A549 (cell line): ENCODE data around the gene NEK9.

ENCODE experiments used
- CHD2 ChIP-seq: fragments of 150-350 bp; IDR thresholded peaks from 2 replicates; pipeline ENCODE4 v1.6.1; 2014; ENCODE audit warnings: low read length; ENCODE audit not compliant: partially characterized antibody
- EHMT2 ChIP-seq: fragments of 200-600 bp; sonication (generic); IDR thresholded peaks from 2 replicates; pipeline ENCODE4 v1.6.1; 2016; ENCODE audit warnings: antibody characterized with exemption, low read depth, mild to moderate bottlenecking, moderate library complexity
- HDAC2 ChIP-seq: fragments of 200-600 bp; sonication (generic); IDR thresholded peaks from 2 replicates; pipeline ENCODE4 v1.6.1; 2016
- JUNB ChIP-seq: fragments of >200 bp; sonication (Bioruptor Twin); formaldehyde crosslinking; IDR thresholded peaks from 2 replicates; pipeline ENCODE4 v1.6.1; 2016
- KDM1A ChIP-seq: fragments of 200-600 bp; sonication (generic); IDR thresholded peaks from 2 replicates; pipeline ENCODE4 v1.6.1; 2016; ENCODE audit warnings: low read depth, mild to moderate bottlenecking
- PHF8 ChIP-seq: fragments of 200-600 bp; sonication (generic); IDR thresholded peaks from 2 replicates; pipeline ENCODE4 v1.6.1; 2016; ENCODE audit warnings: low read depth, mild to moderate bottlenecking, antibody characterized with exemption, moderate library complexity, borderline replicate concordance
- POLR2A ChIP-seq: IDR thresholded peaks from 2 replicates; pipeline ENCODE4 v1.6.1; 2012; ENCODE audit warnings: mild to moderate bottlenecking, low read length
- POLR2AphosphoS2 ChIP-seq: conservative IDR thresholded peaks from 2 replicates; pipeline ENCODE4 v1.6.1; 2012; ENCODE audit warnings: low read length, improper control_type of control experiment, inconsistent platforms
- SREBF2 ChIP-seq: fragments of 450-650 bp; IDR thresholded peaks from 2 replicates; pipeline ENCODE4 v1.6.1; 2014; ENCODE audit warnings: mild to moderate bottlenecking, moderate library complexity
- TF ChIP-seq, protein P1 (sequence below): fragments of >200 bp; sonication (Bioruptor Twin); formaldehyde crosslinking; IDR thresholded peaks from 3 replicates; pipeline ENCODE4 v1.5.1; 2016
- TF ChIP-seq, protein P2 (sequence below): IDR thresholded peaks from 2 replicates; pipeline ENCODE4 v1.6.1; 2012
- TF ChIP-seq, protein P3 (sequence below): fragments of 200-600 bp; sonication (generic); IDR thresholded peaks from 2 replicates; pipeline ENCODE4 v1.6.1; 2016; ENCODE audit warnings: antibody characterized with exemption, mild to moderate bottlenecking, moderate library complexity
- TF ChIP-seq, protein P4 (sequence below): fragments of 150-350 bp; IDR thresholded peaks from 2 replicates; pipeline ENCODE4 v1.6.1; 2014; ENCODE audit warnings: low read depth, mild to moderate bottlenecking, low read length

DNA sequence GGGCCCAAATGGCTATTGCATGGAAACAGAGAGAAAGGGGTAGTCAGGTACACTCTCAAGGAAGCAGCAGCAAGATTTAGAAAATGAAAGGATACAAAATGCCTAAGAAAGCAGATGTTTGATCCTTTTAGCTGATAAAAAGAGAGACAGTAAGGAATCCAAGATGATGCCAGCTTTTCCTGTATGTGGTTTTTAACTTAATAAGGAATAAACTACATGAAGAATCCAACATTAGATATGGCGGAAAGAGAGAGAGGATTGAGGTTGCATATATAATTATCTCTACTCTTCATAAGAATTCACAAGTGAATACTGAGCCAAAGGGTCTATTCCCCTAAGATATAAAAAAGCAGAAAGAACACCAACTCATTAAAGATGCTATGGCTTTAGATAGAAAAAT is 38.0 kb upstream of the NEK9 start:
- TF ChIP-seq, protein P1, sequence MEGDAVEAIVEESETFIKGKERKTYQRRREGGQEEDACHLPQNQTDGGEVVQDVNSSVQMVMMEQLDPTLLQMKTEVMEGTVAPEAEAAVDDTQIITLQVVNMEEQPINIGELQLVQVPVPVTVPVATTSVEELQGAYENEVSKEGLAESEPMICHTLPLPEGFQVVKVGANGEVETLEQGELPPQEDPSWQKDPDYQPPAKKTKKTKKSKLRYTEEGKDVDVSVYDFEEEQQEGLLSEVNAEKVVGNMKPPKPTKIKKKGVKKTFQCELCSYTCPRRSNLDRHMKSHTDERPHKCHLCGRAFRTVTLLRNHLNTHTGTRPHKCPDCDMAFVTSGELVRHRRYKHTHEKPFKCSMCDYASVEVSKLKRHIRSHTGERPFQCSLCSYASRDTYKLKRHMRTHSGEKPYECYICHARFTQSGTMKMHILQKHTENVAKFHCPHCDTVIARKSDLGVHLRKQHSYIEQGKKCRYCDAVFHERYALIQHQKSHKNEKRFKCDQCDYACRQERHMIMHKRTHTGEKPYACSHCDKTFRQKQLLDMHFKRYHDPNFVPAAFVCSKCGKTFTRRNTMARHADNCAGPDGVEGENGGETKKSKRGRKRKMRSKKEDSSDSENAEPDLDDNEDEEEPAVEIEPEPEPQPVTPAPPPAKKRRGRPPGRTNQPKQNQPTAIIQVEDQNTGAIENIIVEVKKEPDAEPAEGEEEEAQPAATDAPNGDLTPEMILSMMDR, result no peak
- no peak for TF ChIP-seq KDM1A
- TF ChIP-seq POLR2A, result no peak
- no peak for TF ChIP-seq PHF8
- no peak for TF ChIP-seq EHMT2
- TF ChIP-seq, protein P2, sequence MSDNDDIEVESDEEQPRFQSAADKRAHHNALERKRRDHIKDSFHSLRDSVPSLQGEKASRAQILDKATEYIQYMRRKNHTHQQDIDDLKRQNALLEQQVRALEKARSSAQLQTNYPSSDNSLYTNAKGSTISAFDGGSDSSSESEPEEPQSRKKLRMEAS, result no peak
- no peak for TF ChIP-seq POLR2AphosphoS2
- TF ChIP-seq HDAC2, result no peak
- TF ChIP-seq SREBF2, result no peak
- TF ChIP-seq, protein P3, sequence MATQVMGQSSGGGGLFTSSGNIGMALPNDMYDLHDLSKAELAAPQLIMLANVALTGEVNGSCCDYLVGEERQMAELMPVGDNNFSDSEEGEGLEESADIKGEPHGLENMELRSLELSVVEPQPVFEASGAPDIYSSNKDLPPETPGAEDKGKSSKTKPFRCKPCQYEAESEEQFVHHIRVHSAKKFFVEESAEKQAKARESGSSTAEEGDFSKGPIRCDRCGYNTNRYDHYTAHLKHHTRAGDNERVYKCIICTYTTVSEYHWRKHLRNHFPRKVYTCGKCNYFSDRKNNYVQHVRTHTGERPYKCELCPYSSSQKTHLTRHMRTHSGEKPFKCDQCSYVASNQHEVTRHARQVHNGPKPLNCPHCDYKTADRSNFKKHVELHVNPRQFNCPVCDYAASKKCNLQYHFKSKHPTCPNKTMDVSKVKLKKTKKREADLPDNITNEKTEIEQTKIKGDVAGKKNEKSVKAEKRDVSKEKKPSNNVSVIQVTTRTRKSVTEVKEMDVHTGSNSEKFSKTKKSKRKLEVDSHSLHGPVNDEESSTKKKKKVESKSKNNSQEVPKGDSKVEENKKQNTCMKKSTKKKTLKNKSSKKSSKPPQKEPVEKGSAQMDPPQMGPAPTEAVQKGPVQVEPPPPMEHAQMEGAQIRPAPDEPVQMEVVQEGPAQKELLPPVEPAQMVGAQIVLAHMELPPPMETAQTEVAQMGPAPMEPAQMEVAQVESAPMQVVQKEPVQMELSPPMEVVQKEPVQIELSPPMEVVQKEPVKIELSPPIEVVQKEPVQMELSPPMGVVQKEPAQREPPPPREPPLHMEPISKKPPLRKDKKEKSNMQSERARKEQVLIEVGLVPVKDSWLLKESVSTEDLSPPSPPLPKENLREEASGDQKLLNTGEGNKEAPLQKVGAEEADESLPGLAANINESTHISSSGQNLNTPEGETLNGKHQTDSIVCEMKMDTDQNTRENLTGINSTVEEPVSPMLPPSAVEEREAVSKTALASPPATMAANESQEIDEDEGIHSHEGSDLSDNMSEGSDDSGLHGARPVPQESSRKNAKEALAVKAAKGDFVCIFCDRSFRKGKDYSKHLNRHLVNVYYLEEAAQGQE, result no peak
- TF ChIP-seq JUNB, result no peak
- TF ChIP-seq, protein P4, sequence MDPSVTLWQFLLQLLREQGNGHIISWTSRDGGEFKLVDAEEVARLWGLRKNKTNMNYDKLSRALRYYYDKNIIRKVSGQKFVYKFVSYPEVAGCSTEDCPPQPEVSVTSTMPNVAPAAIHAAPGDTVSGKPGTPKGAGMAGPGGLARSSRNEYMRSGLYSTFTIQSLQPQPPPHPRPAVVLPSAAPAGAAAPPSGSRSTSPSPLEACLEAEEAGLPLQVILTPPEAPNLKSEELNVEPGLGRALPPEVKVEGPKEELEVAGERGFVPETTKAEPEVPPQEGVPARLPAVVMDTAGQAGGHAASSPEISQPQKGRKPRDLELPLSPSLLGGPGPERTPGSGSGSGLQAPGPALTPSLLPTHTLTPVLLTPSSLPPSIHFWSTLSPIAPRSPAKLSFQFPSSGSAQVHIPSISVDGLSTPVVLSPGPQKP, result no peak
- TF ChIP-seq CHD2, result no peak
